HG02571 (cell line): Measurements from ENCODE around the gene TBC1D2B.

Experiments
- ATAC-seq: cut with Tn5 transposase; IDR thresholded peaks from one replicate; pipeline ENCODE4 v1.9.1; 2021; ENCODE audit warnings: mild to moderate bottlenecking, moderate library complexity; ENCODE audit not compliant: unreplicated experiment

TBC1D2B gene

GRCh38 chr15:78073046-78073787 lies 4.3 kb downstream of the TBC1D2B start:
- ATAC-seq, result no peak

GRCh38 chr15:78072080-78072892 lies 5.2 kb downstream of the TBC1D2B start:
- ATAC-seq, result no peak

- ATAC-seq, result no peak
These were observed 6.1 kb downstream of the TBC1D2B start for GRCh38 chr15:78071383-78071782.

- ATAC-seq, result no peak
These were observed 7.3 kb downstream of the TBC1D2B start for GRCh38 chr15:78070049-78070700.

GRCh38 chr15:78069462-78070029 lies 8.0 kb downstream of the TBC1D2B start:
- ATAC-seq, result no peak

GRCh38 chr15:78069052-78069414 lies 8.5 kb downstream of the TBC1D2B start:
- no peak for ATAC-seq

GRCh38 chr15:78067328-78068228 lies 9.9 kb downstream of the TBC1D2B start:
- no peak for ATAC-seq

GRCh38 chr15:78065973-78066946 lies 11.3 kb downstream of the TBC1D2B start:
- peak; percentile 65 for ATAC-seq

GRCh38 chr15:78065284-78065872 lies 12.1 kb downstream of the TBC1D2B start:
- ATAC-seq, result no peak

- no peak for ATAC-seq
These were observed 13.0 kb downstream of the TBC1D2B start for GRCh38 chr15:78064544-78064943.

GRCh38 chr15:78063970-78064385 lies 13.5 kb downstream of the TBC1D2B start:
- ATAC-seq, result no peak

GRCh38 chr15:78063217-78063616 lies 14.3 kb downstream of the TBC1D2B start:
- no peak for ATAC-seq

- ATAC-seq, result no peak
These were observed 15.5 kb downstream of the TBC1D2B start for GRCh38 chr15:78061963-78062427.

- no peak for ATAC-seq
These were observed 17.3 kb downstream of the TBC1D2B start for GRCh38 chr15:78060232-78060631.

- ATAC-seq, result no peak
These were observed 18.2 kb downstream of the TBC1D2B start for GRCh38 chr15:78059110-78059839.

GRCh38 chr15:78058401-78058935 lies 19.0 kb downstream of the TBC1D2B start:
- ATAC-seq, result no peak

- no peak for ATAC-seq
These were observed 19.7 kb downstream of the TBC1D2B start for GRCh38 chr15:78057803-78058202.
